ENCODE results near the gene TRAPPC5.

Gene TRAPPC5

GRCh38 chr19:7648265-7649014 is 32.2 kb upstream of the TRAPPC5 start:
- TF ChIP-seq ARNTL (CRISPR knock-in tag; IDR thresholded peaks at IDR 0.05; ENCODE audit: borderline replicate concordance, low read depth): no peak
- TF ChIP-seq TOX (CRISPR knock-in tag; IDR thresholded peaks at IDR 0.05; ENCODE audit: borderline replicate concordance): no peak
- TF ChIP-seq ZFP30 (CRISPR knock-in tag; IDR thresholded peaks at IDR 0.05): no peak
- TF ChIP-seq ZNF8 (CRISPR knock-in tag; IDR thresholded peaks at IDR 0.05): no peak
- TF ChIP-seq BACH2 (CRISPR knock-in tag; IDR thresholded peaks at IDR 0.05; ENCODE audit: borderline replicate concordance): no peak
- no peak for TF ChIP-seq PATZ1 (CRISPR knock-in tag; IDR thresholded peaks at IDR 0.05; ENCODE audit: borderline replicate concordance)
- no peak for TF ChIP-seq PPARA (CRISPR knock-in tag; IDR thresholded peaks at IDR 0.05; ENCODE audit: borderline replicate concordance)
- no peak for TF ChIP-seq OSR1 (CRISPR knock-in tag; IDR thresholded peaks at IDR 0.05)
- ATAC-seq: no peak

- no peak for TF ChIP-seq RARB (CRISPR knock-in tag; IDR thresholded peaks at IDR 0.05)
- no peak for TF ChIP-seq CREB5 (CRISPR knock-in tag; IDR thresholded peaks at IDR 0.05; ENCODE audit: low read depth)
- TF ChIP-seq ZFP3 (CRISPR knock-in tag; IDR thresholded peaks at IDR 0.05): no peak
- ATAC-seq: no peak
Measured at GRCh38 chr19:7650148-7650547, 30.5 kb upstream of the TRAPPC5 start.

GRCh38 chr19:7652061-7652641 is 28.5 kb upstream of the TRAPPC5 start:
- TF ChIP-seq CSDC2 (CRISPR knock-in tag; IDR thresholded peaks at IDR 0.05) (no peak), ZFP3 (CRISPR knock-in tag; IDR thresholded peaks at IDR 0.05) (no peak), OSR1 (CRISPR knock-in tag; IDR thresholded peaks at IDR 0.05) (no peak), ARNTL (CRISPR knock-in tag; IDR thresholded peaks at IDR 0.05; ENCODE audit: borderline replicate concordance, low read depth) (no peak), BACH2 (CRISPR knock-in tag; IDR thresholded peaks at IDR 0.05; ENCODE audit: borderline replicate concordance) (no peak), SNAI2 (CRISPR knock-in tag; IDR thresholded peaks at IDR 0.05) (no peak), CREB5 (CRISPR knock-in tag; IDR thresholded peaks at IDR 0.05; ENCODE audit: low read depth) (no peak), POU6F1 (CRISPR knock-in tag; IDR thresholded peaks at IDR 0.05; ENCODE audit: borderline replicate concordance, low read depth) (no peak)
- ATAC-seq: peak; percentile 78

GRCh38 chr19:7654401-7654800 is 26.2 kb upstream of the TRAPPC5 start:
- no peak for ATAC-seq
- TF ChIP-seq PATZ1 (CRISPR knock-in tag; IDR thresholded peaks at IDR 0.05; ENCODE audit: borderline replicate concordance) (no peak), CSDC2 (CRISPR knock-in tag; IDR thresholded peaks at IDR 0.05) (no peak)

GRCh38 chr19:7655581-7655980 is 25.1 kb upstream of the TRAPPC5 start:
- ATAC-seq: no peak
- TF ChIP-seq ZFP30 (CRISPR knock-in tag; IDR thresholded peaks at IDR 0.05) (no peak), PATZ1 (CRISPR knock-in tag; IDR thresholded peaks at IDR 0.05; ENCODE audit: borderline replicate concordance) (no peak), CREB5 (CRISPR knock-in tag; IDR thresholded peaks at IDR 0.05; ENCODE audit: low read depth) (no peak), ZC3H10 (CRISPR knock-in tag; IDR thresholded peaks at IDR 0.05) (no peak), ISL1 (CRISPR knock-in tag; IDR thresholded peaks at IDR 0.05) (no peak), BACH2 (CRISPR knock-in tag; IDR thresholded peaks at IDR 0.05; ENCODE audit: borderline replicate concordance) (no peak), RARB (CRISPR knock-in tag; IDR thresholded peaks at IDR 0.05) (no peak), ESRRG (CRISPR knock-in tag; IDR thresholded peaks at IDR 0.05) (no peak), TCF4 (CRISPR knock-in tag; IDR thresholded peaks at IDR 0.05; ENCODE audit: borderline replicate concordance) (no peak), ZFP3 (CRISPR knock-in tag; IDR thresholded peaks at IDR 0.05) (no peak), PPARA (CRISPR knock-in tag; IDR thresholded peaks at IDR 0.05; ENCODE audit: borderline replicate concordance) (no peak)
